Prostate gland (tissue), 2 donors: ENCODE measurements around the gene DPP10.

Source experiments
- CTCF ChIP-seq, 4 experiments: fragments of 200-600 bp in 2 of 4; fragments of 450-650 bp in 2 of 4; sonication (generic) in 2 of 4; IDR thresholded peaks; 1 replicate in 3 of 4; 2 replicates in 1 of 4; pipeline ENCODE4 v1.5.1; 2016 to 2019; ENCODE audit warnings: antibody characterized with exemption in 4 of 4, mild to moderate bottlenecking in 2 of 4, moderate library complexity in 2 of 4
- POLR2AphosphoS5 ChIP-seq: sonication (generic); formaldehyde crosslinking; IDR thresholded peaks from one replicate; pipeline ENCODE4 v1.6.1; 2017; ENCODE audit warnings: antibody characterized with exemption

GRCh38 chr2:115199966-115200365 is 757.5 kb downstream of the DPP10 start:
- TF ChIP-seq CTCF (IDR thresholded peaks at IDR 0.05) (no peak), POLR2AphosphoS5 (no peak)
